ENCODE data around the gene DOK4. TPM values are rescaled to one million over a fixed set of nuclear protein-coding genes. Genes with fewer than 3 reads are reported as not detected.

The DOK4 gene
- 10 to 100 TPM; 17.9 to 22.1 TPM for total RNA-seq
- 26.6 TPM for polyA plus RNA-seq (2013, experiment 1 of 2)
- 27.8 TPM for polyA plus RNA-seq (2013, experiment 2 of 2)
- long read RNA-seq, experiment 1, partial matches to known transcripts: 4 of 13 reads
- long read RNA-seq, experiment 1, other reads (novel, unspliced or antisense): 5 of 13 reads
- long read RNA-seq, experiment 2, transcript DOK4-201 (9 exons, 2,772 nt): major isoform, 30 of 71 reads
- long read RNA-seq, experiment 2, partial matches to known transcripts: 10 of 71 reads
- long read RNA-seq, experiment 2, other reads (novel, unspliced or antisense): 26 of 71 reads
- long read RNA-seq, experiment 3, partial matches to known transcripts: 6 of 28 reads
- long read RNA-seq, experiment 3, other reads (novel, unspliced or antisense): 16 of 28 reads
- long read RNA-seq, experiment 4, partial matches to known transcripts: 1 of 3 reads
- long read RNA-seq, experiment 4, other reads (novel, unspliced or antisense): 2 of 3 reads

DNA sequence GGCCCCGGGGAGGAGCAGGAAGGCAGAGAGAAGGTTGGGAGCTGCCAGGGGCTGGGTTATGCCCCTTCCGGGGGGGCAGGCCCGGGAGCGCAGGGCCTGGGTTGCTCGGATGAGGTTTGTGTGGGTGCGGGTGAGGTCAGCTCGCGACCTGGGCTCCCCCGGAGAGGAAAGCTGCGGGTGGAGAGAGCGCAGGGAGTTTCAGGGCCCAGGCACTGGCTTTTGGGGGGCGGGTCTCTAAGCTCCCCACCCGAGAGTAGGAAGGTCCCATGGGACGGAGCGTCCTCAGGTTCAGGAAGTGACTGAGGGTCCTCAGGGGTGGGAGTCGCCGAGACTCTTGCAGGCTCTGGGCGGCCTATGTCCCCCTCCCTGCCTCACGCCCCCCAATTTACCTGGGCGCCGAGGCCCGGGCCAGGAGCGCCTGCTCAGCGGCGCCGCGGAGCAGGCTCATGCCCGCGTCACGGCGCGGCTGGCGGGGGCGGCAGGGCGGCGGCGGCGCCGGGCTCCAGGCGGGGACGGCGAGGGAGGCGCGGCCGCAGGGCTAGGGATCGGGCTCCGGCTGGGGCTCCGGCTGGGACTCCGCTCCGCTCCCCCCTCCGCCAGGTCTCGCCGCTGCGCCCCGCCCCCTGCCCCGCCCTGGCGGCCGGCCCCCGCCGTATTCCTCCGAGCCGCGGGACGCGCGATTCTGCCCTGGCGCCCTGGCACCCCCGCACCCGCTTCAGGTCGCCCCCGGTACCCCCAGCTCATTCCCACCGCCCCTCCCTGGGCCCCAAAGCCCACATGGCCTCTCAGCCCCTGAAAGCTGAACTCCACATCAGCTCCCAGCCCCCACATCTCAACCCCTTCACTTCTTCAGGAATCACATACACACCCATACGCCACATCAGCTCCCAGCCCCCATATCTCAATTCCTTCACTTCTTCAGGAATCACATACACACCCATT is at the start of gene DOK4:
Gene DOK4 (minus strand): TSS at position 578 of the 942 bp plus-strand sequence. CDS start 6,986 bp downstream, outside the sequence.
- no peaks in the 10 kb centered on the region for H3K4me1 ChIP-seq (ENCODE audit: control insufficient read depth, insufficient read depth, low read length)
- Mint-ChIP-seq H3K27me3 (ENCODE audit: insufficient read depth) (peaks cover 18% of the 10 kb centered on the region), H3K4me3 (peak within 1 kb of the TSS; percentile 80), H3K9me3 (peaks cover 7% of the 10 kb centered on the region), H3K36me3 (ENCODE audit: low read depth) (no peaks in the 10 kb centered on the region), H3K4me1 (peaks cover 12% of the 10 kb centered on the region), H3K27ac (no peak within 1 kb of the TSS)
- H3K9ac ChIP-seq (ENCODE audit: extremely low read depth, low read length, poor library complexity, severe bottlenecking): peak within 1 kb of the TSS; percentile 34
- TF ChIP-seq, protein P1, sequence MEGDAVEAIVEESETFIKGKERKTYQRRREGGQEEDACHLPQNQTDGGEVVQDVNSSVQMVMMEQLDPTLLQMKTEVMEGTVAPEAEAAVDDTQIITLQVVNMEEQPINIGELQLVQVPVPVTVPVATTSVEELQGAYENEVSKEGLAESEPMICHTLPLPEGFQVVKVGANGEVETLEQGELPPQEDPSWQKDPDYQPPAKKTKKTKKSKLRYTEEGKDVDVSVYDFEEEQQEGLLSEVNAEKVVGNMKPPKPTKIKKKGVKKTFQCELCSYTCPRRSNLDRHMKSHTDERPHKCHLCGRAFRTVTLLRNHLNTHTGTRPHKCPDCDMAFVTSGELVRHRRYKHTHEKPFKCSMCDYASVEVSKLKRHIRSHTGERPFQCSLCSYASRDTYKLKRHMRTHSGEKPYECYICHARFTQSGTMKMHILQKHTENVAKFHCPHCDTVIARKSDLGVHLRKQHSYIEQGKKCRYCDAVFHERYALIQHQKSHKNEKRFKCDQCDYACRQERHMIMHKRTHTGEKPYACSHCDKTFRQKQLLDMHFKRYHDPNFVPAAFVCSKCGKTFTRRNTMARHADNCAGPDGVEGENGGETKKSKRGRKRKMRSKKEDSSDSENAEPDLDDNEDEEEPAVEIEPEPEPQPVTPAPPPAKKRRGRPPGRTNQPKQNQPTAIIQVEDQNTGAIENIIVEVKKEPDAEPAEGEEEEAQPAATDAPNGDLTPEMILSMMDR (conservative IDR thresholded peaks at IDR 0.05): no peak
- peak; percentile 92 for DNase-seq
- H3K27ac ChIP-seq (ENCODE audit: low read depth, low read length): no peak within 1 kb of the TSS
- H3K9me3 ChIP-seq (ENCODE audit: control insufficient read depth, low read length): peaks cover 6% of the 10 kb centered on the region
- no peaks in the 10 kb centered on the region for H3K36me3 ChIP-seq (ENCODE audit: control insufficient read depth, insufficient read depth, low read length)
- peaks cover 5% of the 10 kb centered on the region for H3K27me3 ChIP-seq (ENCODE audit: control insufficient read depth, insufficient read depth, low read length, poor library complexity, severe bottlenecking)
- H3K4me3 ChIP-seq (ENCODE audit: low read length): peak within 1 kb of the TSS; percentile 82
- WGBS, 2 experiments (ENCODE audit: insufficient coverage in 1 of 2, insufficient read length in 1 of 2): 2 to 3% methylated on average over 42 to 73 of the region's 73 CpGs

DNA sequence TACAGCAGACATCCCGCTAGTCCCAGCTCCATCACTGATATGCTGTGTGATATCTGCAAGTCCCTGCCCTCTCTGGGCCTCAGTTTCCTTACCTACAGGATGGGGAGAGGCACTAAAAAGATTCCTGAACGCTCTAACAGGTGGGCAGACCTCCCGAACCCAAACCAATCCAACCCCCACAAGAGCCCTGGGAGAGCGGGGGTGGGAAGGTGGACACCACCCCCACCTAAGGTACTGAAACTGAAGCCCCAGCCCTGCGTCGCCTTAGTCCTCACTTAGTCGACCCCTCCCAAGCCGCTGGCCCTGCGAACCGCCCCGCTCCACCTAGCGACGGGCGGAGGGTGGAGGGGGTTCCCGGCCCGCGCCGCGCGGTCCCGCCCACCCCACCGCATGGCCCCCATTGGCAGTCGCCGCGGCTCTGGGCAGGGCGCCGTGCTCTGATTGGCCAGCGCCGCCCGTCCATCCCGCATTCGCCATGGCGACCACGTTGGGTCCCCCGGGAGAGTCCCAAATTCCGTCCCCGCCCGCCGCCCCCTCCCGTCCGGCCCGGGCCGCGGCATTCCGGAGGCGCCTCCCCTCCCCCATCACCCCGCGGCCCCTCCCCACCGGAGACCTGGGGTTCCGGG is 49.5 kb upstream of the DOK4 start:
- H3K27ac Mint-ChIP-seq: peak overlapping the region; percentile 87
- no peaks in the 10 kb centered on the region for H3K9me3 Mint-ChIP-seq

More for the DNA sequence above, 49.5 kb upstream of the DOK4 start:
- DNase-seq: peak; percentile 98
- Histone ChIP-seq H3K4me1 (ENCODE audit: control insufficient read depth, insufficient read depth, low read length) (no peaks in the 10 kb centered on the region), H3K27me3 (ENCODE audit: control insufficient read depth, insufficient read depth, low read length, poor library complexity, severe bottlenecking) (no peaks in the 10 kb centered on the region), H3K9ac (ENCODE audit: extremely low read depth, low read length, poor library complexity, severe bottlenecking) (peak overlapping the region; percentile 67), H3K4me3 (ENCODE audit: low read length) (peak overlapping the region; percentile 86), H3K27ac (ENCODE audit: low read depth, low read length) (peak overlapping the region; percentile 84), H3K36me3 (ENCODE audit: control insufficient read depth, insufficient read depth, low read length) (no peaks in the 10 kb centered on the region), H3K9me3 (ENCODE audit: control insufficient read depth, low read length) (no peaks in the 10 kb centered on the region)
- Mint-ChIP-seq H3K4me3 (peak overlapping the region; percentile 67), H3K4me1 (peaks cover 44% of the 10 kb centered on the region), H3K36me3 (ENCODE audit: low read depth) (peaks cover 4% of the 10 kb centered on the region), H3K27me3 (ENCODE audit: insufficient read depth) (peaks cover 30% of the 10 kb centered on the region)
- TF ChIP-seq, protein P1 (conservative IDR thresholded peaks at IDR 0.05): peak; percentile 54
- WGBS, 2 experiments (ENCODE audit: insufficient coverage in 1 of 2, insufficient read length in 1 of 2): 2% methylated on average over 39 of the region's 50 CpGs; no CpG with 5 or more reads in 1 of the 2 experiments
